Transverse colon (tissue), 3 donors: ENCODE results near the gene ANKDD1B.

Experiments used
- POLR2A ChIP-seq: fragments of 450-650 bp; IDR thresholded peaks from one replicate; pipeline ENCODE4 v1.6.1; 2016; ENCODE audit warnings: antibody characterized with exemption, mild to moderate bottlenecking, moderate library complexity
- TF ChIP-seq, protein P1 (sequence below), 5 experiments: fragments of 200-600 bp in 3 of 5; fragments of 450-650 bp in 2 of 5; sonication (generic) in 3 of 5; IDR thresholded peaks; 1 replicate in 2 of 5; 2 replicates in 3 of 5; pipeline ENCODE4 v1.5.1; 2016 to 2017; ENCODE audit warnings: antibody characterized with exemption in 5 of 5, inconsistent platforms in 3 of 5, mild to moderate bottlenecking in 2 of 5, moderate library complexity in 1 of 5

- TF ChIP-seq, protein P1, sequence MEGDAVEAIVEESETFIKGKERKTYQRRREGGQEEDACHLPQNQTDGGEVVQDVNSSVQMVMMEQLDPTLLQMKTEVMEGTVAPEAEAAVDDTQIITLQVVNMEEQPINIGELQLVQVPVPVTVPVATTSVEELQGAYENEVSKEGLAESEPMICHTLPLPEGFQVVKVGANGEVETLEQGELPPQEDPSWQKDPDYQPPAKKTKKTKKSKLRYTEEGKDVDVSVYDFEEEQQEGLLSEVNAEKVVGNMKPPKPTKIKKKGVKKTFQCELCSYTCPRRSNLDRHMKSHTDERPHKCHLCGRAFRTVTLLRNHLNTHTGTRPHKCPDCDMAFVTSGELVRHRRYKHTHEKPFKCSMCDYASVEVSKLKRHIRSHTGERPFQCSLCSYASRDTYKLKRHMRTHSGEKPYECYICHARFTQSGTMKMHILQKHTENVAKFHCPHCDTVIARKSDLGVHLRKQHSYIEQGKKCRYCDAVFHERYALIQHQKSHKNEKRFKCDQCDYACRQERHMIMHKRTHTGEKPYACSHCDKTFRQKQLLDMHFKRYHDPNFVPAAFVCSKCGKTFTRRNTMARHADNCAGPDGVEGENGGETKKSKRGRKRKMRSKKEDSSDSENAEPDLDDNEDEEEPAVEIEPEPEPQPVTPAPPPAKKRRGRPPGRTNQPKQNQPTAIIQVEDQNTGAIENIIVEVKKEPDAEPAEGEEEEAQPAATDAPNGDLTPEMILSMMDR (IDR thresholded peaks at IDR 0.05), result no peak
- no peak for TF ChIP-seq POLR2A
Observed at GRCh38 chr5:75648712-75649111, 37.5 kb downstream of the ANKDD1B start.
